ENCODE data around the gene TPD52L2. TPM values are rescaled to one million over a fixed set of nuclear protein-coding genes. Genes with fewer than 3 reads are reported as not detected.
A peak's percentile ranks its signal among the peaks of the same experiment; 100 is the strongest.

The TPD52L2 gene
- total RNA-seq, 1 experiment from 2014 or later, result 147 TPM

GRCh38 chr20:63908008-63908682, 43.1 kb downstream of the TPD52L2 start:
- no peak for ATAC-seq
- CTCF ChIA-PET, result interaction anchor here (0.7 kb wide), 1 partner anchor 48 kb away, joined by 3 read pairs; the partner anchor contains the start of gene UCKL1
- H3K4me1 ChIP-seq (ENCODE audit: insufficient read depth, low read length), result peaks cover 39% of the 10 kb centered on the region

GRCh38 chr20:63911176-63911575, 46.1 kb downstream of the TPD52L2 start:
- CTCF ChIA-PET, result interaction anchor here (0.6 to 1.2 kb wide), 4 partner anchors 63 to 688 kb away, joined by 3 to 7 read pairs (median 4); no protein-coding TSS in a partner anchor
- Histone ChIP-seq H2AFZ (ENCODE audit: low read length) (peak overlapping the region; percentile 8; the same call in 1 of the 2 replicates), H4K20me1 (ENCODE audit: low read length) (peaks cover 19% of the 10 kb centered on the region; the same call in 1 of the 2 replicates), H3K27ac (ENCODE audit: low read length) (peak overlapping the region; percentile 74), H3K9ac (ENCODE audit: low read length) (peak overlapping the region; percentile 30), H3K9me2 (replicated peaks; ENCODE audit: low read length) (no peaks in the 10 kb centered on the region), H3K4me2 (ENCODE audit: low read length) (peak overlapping the region; percentile 80), H3K79me2 (ENCODE audit: low read length) (peaks cover 93% of the 10 kb centered on the region), H3K27me3 (ENCODE audit: low read length) (no peaks in the 10 kb centered on the region), H3K4me3 (ENCODE audit: low read length) (peak overlapping the region; percentile 41), H3K36me3 (ENCODE audit: low read depth, low read length) (peaks cover 5% of the 10 kb centered on the region; the same call in 1 of the 2 replicates), H3K9me3 (ENCODE audit: low read length) (no peaks in the 10 kb centered on the region), H3F3A (ENCODE audit: low read length, unreplicated experiment) (peaks cover 7% of the 10 kb centered on the region), H3K4me1 (ENCODE audit: insufficient read depth, low read length) (peaks cover 28% of the 10 kb centered on the region)
- ATAC-seq (peak; percentile 96), DNase-seq (peak; percentile 92)
- POLR2A ChIA-PET (ENCODE audit: unreplicated experiment), result interaction anchor here (0.6 to 1.4 kb wide), 3 partner anchors 29 to 46 kb away, joined by 3 to 12 read pairs (median 5); partner anchors contain the start of genes TPD52L2 and UCKL1
- no peak for TF ChIP-seq EZH2 (IDR thresholded peaks at IDR 0.05; ENCODE audit: low read length, unreplicated experiment)
- no peak for TF ChIP-seq CTCF (conservative IDR thresholded peaks at IDR 0.05; ENCODE audit: low read depth, low read length)
- TF ChIP-seq EZH2phosphoT487 (IDR thresholded peaks at IDR 0.05; ENCODE audit: borderline replicate concordance, low read length), result no peak
- no TSS peak for BruUV-seq (replicated peaks)
- intact Hi-C loops (cut with micrococcal nuclease), result loop anchor here (1.0 to 2.0 kb wide), 3 partner anchors 14 to 62 kb away; partner anchors contain the start of gene UCKL1

More at GRCh38 chr20:63908008-63908682, 43.1 kb downstream of the TPD52L2 start:
- DNase-seq, result no peak
- BruUV-seq (replicated peaks), result no TSS peak
- Histone ChIP-seq H3K27me3 (ENCODE audit: low read length) (no peaks in the 10 kb centered on the region), H3K4me2 (ENCODE audit: low read length) (no peak overlapping the region), H2AFZ (ENCODE audit: low read length) (no peak overlapping the region), H3K36me3 (ENCODE audit: low read depth, low read length) (0 out of 2 replicates have a peak, but pooled peaks cover 3% of the 10 kb centered on the region), H3K79me2 (ENCODE audit: low read length) (peaks cover 95% of the 10 kb centered on the region), H3K4me3 (ENCODE audit: low read length) (no peak overlapping the region), H3F3A (ENCODE audit: low read length, unreplicated experiment) (peaks cover 7% of the 10 kb centered on the region), H3K9me2 (replicated peaks; ENCODE audit: low read length) (no peaks in the 10 kb centered on the region), H4K20me1 (ENCODE audit: low read length) (peaks cover 13% of the 10 kb centered on the region; the same call in 1 of the 2 replicates), H3K27ac (ENCODE audit: low read length) (no peak overlapping the region), H3K9ac (ENCODE audit: low read length) (no peak overlapping the region), H3K9me3 (ENCODE audit: low read length) (no peaks in the 10 kb centered on the region)
- POLR2A ChIA-PET (ENCODE audit: unreplicated experiment), result no interaction called here
- intact Hi-C loops (cut with micrococcal nuclease), result no loop called here
- TF ChIP-seq EZH2 (IDR thresholded peaks at IDR 0.05; ENCODE audit: low read length, unreplicated experiment) (no peak), EZH2phosphoT487 (IDR thresholded peaks at IDR 0.05; ENCODE audit: borderline replicate concordance, low read length) (no peak), CTCF (conservative IDR thresholded peaks at IDR 0.05; ENCODE audit: low read depth, low read length) (no peak)

GRCh38 chr20:63913768-63914167, 48.7 kb downstream of the TPD52L2 start:
- BruUV-seq (replicated peaks), result no TSS peak
- Histone ChIP-seq H3K79me2 (ENCODE audit: low read length) (peaks cover 90% of the 10 kb centered on the region), H3K9ac (ENCODE audit: low read length) (no peak overlapping the region), H3K4me1 (ENCODE audit: insufficient read depth, low read length) (peaks cover 28% of the 10 kb centered on the region), H3K36me3 (ENCODE audit: low read depth, low read length) (peaks cover 10% of the 10 kb centered on the region), H3K27me3 (ENCODE audit: low read length) (no peaks in the 10 kb centered on the region), H3K9me3 (ENCODE audit: low read length) (no peaks in the 10 kb centered on the region), H4K20me1 (ENCODE audit: low read length) (peaks cover 19% of the 10 kb centered on the region; the same call in 1 of the 2 replicates), H3F3A (ENCODE audit: low read length, unreplicated experiment) (peaks cover 7% of the 10 kb centered on the region), H3K4me2 (ENCODE audit: low read length) (no peak overlapping the region), H3K4me3 (ENCODE audit: low read length) (no peak overlapping the region), H3K27ac (ENCODE audit: low read length) (no peak overlapping the region), H2AFZ (ENCODE audit: low read length) (no peak overlapping the region), H3K9me2 (replicated peaks; ENCODE audit: low read length) (no peaks in the 10 kb centered on the region)
- intact Hi-C loops (cut with micrococcal nuclease), result no loop called here
- ATAC-seq (no peak), DNase-seq (no peak)
- POLR2A ChIA-PET (ENCODE audit: unreplicated experiment), result no interaction called here
- TF ChIP-seq EZH2phosphoT487 (IDR thresholded peaks at IDR 0.05; ENCODE audit: borderline replicate concordance, low read length) (no peak), CTCF (conservative IDR thresholded peaks at IDR 0.05; ENCODE audit: low read depth, low read length) (no peak), EZH2 (IDR thresholded peaks at IDR 0.05; ENCODE audit: low read length, unreplicated experiment) (no peak)
- CTCF ChIA-PET, result no interaction called here

Data from PC-3 (cell line).